H9 (cell line): Measurements from ENCODE around the gene STARD4. TPM values are rescaled to one million over a fixed set of nuclear protein-coding genes. Genes with fewer than 3 reads are reported as not detected.

Experiments
- DNase-seq: peaks from one replicate; pipeline ENCODE4 v3.0.0-alpha.2; 2017
- H2AFZ ChIP-seq: one replicate; pipeline ENCODE4 v1.6.1; 2013; ENCODE audit warnings: mild to moderate bottlenecking, low read length, control low read depth, moderate library complexity
- H2AK5ac ChIP-seq: 2 replicates; pipeline ENCODE4 v1.6.1; 2013; ENCODE audit warnings: low read length, control low read depth, mixed read lengths; ENCODE audit not compliant: insufficient read length
- H2BK120ac ChIP-seq: one replicate; pipeline ENCODE4 v1.6.1; 2013; ENCODE audit warnings: low read depth, mild to moderate bottlenecking, low read length, control low read depth, inconsistent platforms; ENCODE audit not compliant: poor library complexity, severe bottlenecking
- H2BK12ac ChIP-seq: 2 replicates; pipeline ENCODE4 v1.6.1; 2013; ENCODE audit warnings: low read length, control low read depth, mixed read lengths, low read depth; ENCODE audit not compliant: insufficient read length
- H2BK15ac ChIP-seq: 2 replicates; pipeline ENCODE4 v1.6.1; 2013; ENCODE audit warnings: low read depth, low read length, control low read depth
- H2BK20ac ChIP-seq: one replicate; pipeline ENCODE4 v1.6.1; 2013; ENCODE audit warnings: low read depth, mild to moderate bottlenecking, low read length, control low read depth, inconsistent platforms; ENCODE audit not compliant: poor library complexity, severe bottlenecking
- H2BK5ac ChIP-seq: 2 replicates; pipeline ENCODE4 v1.6.1; 2013; ENCODE audit warnings: low read length, control low read depth, mixed read lengths; ENCODE audit not compliant: insufficient read length
- H3K14ac ChIP-seq: 2 replicates; pipeline ENCODE4 v1.6.1; 2013; ENCODE audit warnings: low read length, control low read depth; ENCODE audit not compliant: insufficient read depth
- H3K18ac ChIP-seq: 2 replicates; pipeline ENCODE4 v1.6.1; 2013; ENCODE audit warnings: low read depth, mild to moderate bottlenecking, mixed read lengths, low read length, control low read depth; ENCODE audit not compliant: insufficient read length
- H3K23ac ChIP-seq: 2 replicates; pipeline ENCODE4 v1.6.1; 2013; ENCODE audit warnings: low read length, control low read depth, mixed read lengths, low read depth; ENCODE audit not compliant: insufficient read length
- H3K23me2 ChIP-seq: 2 replicates; pipeline ENCODE4 v1.6.1; 2013; ENCODE audit warnings: low read depth, mild to moderate bottlenecking, mixed read lengths, low read length, control low read depth; ENCODE audit not compliant: insufficient read length, poor library complexity, severe bottlenecking
- H3K27ac ChIP-seq: 2 replicates; pipeline ENCODE4 v1.5.1; 2013; ENCODE audit warnings: low read length, control low read depth, mixed read lengths, low read depth; ENCODE audit not compliant: insufficient read length
- H3K27me3 ChIP-seq: 2 replicates; pipeline ENCODE4 v1.6.1; 2013; ENCODE audit warnings: low read length, control low read depth, inconsistent platforms; ENCODE audit not compliant: insufficient read depth
- H3K4ac ChIP-seq: 2 replicates; pipeline ENCODE4 v1.6.1; 2013; ENCODE audit warnings: low read depth, mild to moderate bottlenecking, control low read depth, inconsistent platforms, low read length, moderate library complexity
- H3K4me1 ChIP-seq: 2 replicates; pipeline ENCODE4 v1.6.1; 2013; ENCODE audit warnings: low read length, control low read depth, inconsistent platforms; ENCODE audit not compliant: insufficient read depth
- H3K4me2 ChIP-seq: 2 replicates; pipeline ENCODE4 v1.6.1; 2013; ENCODE audit warnings: low read length, control low read depth, mixed read lengths; ENCODE audit not compliant: insufficient read length, insufficient read depth
- H3K56ac ChIP-seq: 2 replicates; pipeline ENCODE4 v1.6.1; 2013; ENCODE audit warnings: low read depth, mild to moderate bottlenecking, mixed read lengths, low read length, control low read depth; ENCODE audit not compliant: insufficient read length
- H3K79me1 ChIP-seq: 2 replicates; pipeline ENCODE4 v1.6.1; 2013; ENCODE audit warnings: low read depth, mild to moderate bottlenecking, moderate library complexity, low read length, control low read depth, inconsistent platforms; ENCODE audit not compliant: insufficient read depth, poor library complexity, severe bottlenecking
- H3K79me2 ChIP-seq: 2 replicates; pipeline ENCODE4 v1.6.1; 2013; ENCODE audit warnings: low read length, control low read depth, inconsistent platforms; ENCODE audit not compliant: insufficient read depth
- H3K9ac ChIP-seq: 2 replicates; pipeline ENCODE4 v1.6.1; 2013; ENCODE audit warnings: low read length, control low read depth, mixed read lengths; ENCODE audit not compliant: insufficient read length; ENCODE audit errors: extremely low read depth
- H3K9me3 ChIP-seq: one replicate; pipeline ENCODE4 v1.6.1; 2013; ENCODE audit warnings: low read depth, low read length, inconsistent platforms; ENCODE audit not compliant: control insufficient read depth
- H3T11ph ChIP-seq: one replicate; pipeline ENCODE4 v1.6.1; 2013; ENCODE audit warnings: mild to moderate bottlenecking, low read length, control low read depth, inconsistent platforms
- H4K20me1 ChIP-seq: one replicate; pipeline ENCODE4 v1.6.1; 2013; ENCODE audit not compliant: control insufficient read depth, insufficient read length, insufficient read depth
- H4K5ac ChIP-seq: 2 replicates; pipeline ENCODE4 v1.6.1; 2013; ENCODE audit warnings: low read depth, mild to moderate bottlenecking, mixed read lengths, low read length, control low read depth; ENCODE audit not compliant: insufficient read length
- H4K8ac ChIP-seq: replicated peaks from 2 replicates; pipeline ENCODE4 v1.6.1; 2013; ENCODE audit warnings: low read length, control low read depth, mixed read lengths, low read depth; ENCODE audit not compliant: insufficient read length
- H4K91ac ChIP-seq: 2 replicates; pipeline ENCODE4 v1.6.1; 2013; ENCODE audit warnings: low read depth, mild to moderate bottlenecking, moderate library complexity, mixed read lengths, low read length, control low read depth; ENCODE audit not compliant: insufficient read length
- H3K27ac Mint-ChIP-seq, 3 experiments: 2 replicates in 2 of 3; 3 replicates in 1 of 3; pipeline ENCODE4 v1.8.0; 2020 to 2021; ENCODE audit warnings: mixed read lengths in 3 of 3, mild to moderate bottlenecking in 1 of 3, moderate library complexity in 1 of 3
- H3K27me3 Mint-ChIP-seq: 2 replicates; pipeline ENCODE4 v1.8.0; 2021; ENCODE audit warnings: low read depth, mild to moderate bottlenecking, moderate library complexity, mixed read lengths
- H3K36me3 Mint-ChIP-seq, 3 experiments: 2 replicates in 2 of 3; 3 replicates in 1 of 3; pipeline ENCODE4 v1.8.0; 2020 to 2021; ENCODE audit warnings: low read depth in 3 of 3, mixed read lengths in 3 of 3; ENCODE audit not compliant: insufficient read depth in 1 of 3
- H3K4me1 Mint-ChIP-seq, 2 experiments: 2 replicates each; pipeline ENCODE4 v1.8.0; 2020; ENCODE audit warnings: mixed read lengths in 2 of 2
- H3K4me3 Mint-ChIP-seq, 2 experiments: 2 replicates in 1 of 2; 3 replicates in 1 of 2; pipeline ENCODE4 v1.8.0; 2020 to 2021; ENCODE audit warnings: mild to moderate bottlenecking in 2 of 2, mixed read lengths in 2 of 2, moderate library complexity in 1 of 2
- H3K9me3 Mint-ChIP-seq, 2 experiments: 2 replicates in 1 of 2; 3 replicates in 1 of 2; pipeline ENCODE4 v1.8.0; 2020; ENCODE audit warnings: mild to moderate bottlenecking in 2 of 2, mixed read lengths in 2 of 2, moderate library complexity in 1 of 2
- WGBS: extraction: QIAGEN DNeasy Blood & Tissue Kit; methylation state at CpG from one replicate; pipeline ENCODE4 v1.1.7; 2013; ENCODE audit warnings: missing lambda C conversion rate, low lambda C conversion rate, mixed read lengths; ENCODE audit not compliant: insufficient read length; ENCODE audit errors: extremely low coverage; 5-methylcytosine and 5-hydroxymethylcytosine counted together
- total RNA-seq: library from RNA; stranded (reverse); gene quantifications from 2 replicates; pipeline ENCODE4 v1.2.1, GENCODE V29; 2021
- TF ChIP-seq, protein P1 (sequence below): fragments of 200-600 bp; sonication (generic); conservative IDR thresholded peaks from 3 replicates; pipeline ENCODE4 v1.8.0; 2021; ENCODE audit warnings: antibody characterized with exemption, mild to moderate bottlenecking

STARD4 gene
- total RNA-seq, 1 experiment from 2014 or later: 28.7 TPM

GRCh38 chr5:111461255-111461671 lies 51.1 kb downstream of the STARD4 start:
- Histone ChIP-seq H3K4ac (no peak overlapping the region), H3K9ac (no peak overlapping the region), H2AFZ (no peak overlapping the region), H3K14ac (no peak overlapping the region), H2BK15ac (no peak overlapping the region), H3K18ac (no peak overlapping the region), H3K4me1 (peaks cover 3% of the 10 kb centered on the region; the same call in 1 of the 2 replicates), H2BK12ac (no peak overlapping the region), H3K27me3 (no peaks in the 10 kb centered on the region), H3K27ac (no peak overlapping the region), H3K56ac (no peak overlapping the region), H2BK20ac (no peak overlapping the region), H4K91ac (no peak overlapping the region), H2BK5ac (no peak overlapping the region), H4K20me1 (no peaks in the 10 kb centered on the region), H2BK120ac (no peak overlapping the region), H4K5ac (no peak overlapping the region), H3K79me1 (no peaks in the 10 kb centered on the region), H3K9me3 (no peaks in the 10 kb centered on the region), H2AK5ac (no peak overlapping the region), H3K23ac (no peak overlapping the region), H4K8ac (no peak overlapping the region), H3K4me2 (no peak overlapping the region), H3K23me2 (no peaks in the 10 kb centered on the region), H3K79me2 (no peaks in the 10 kb centered on the region), H3T11ph (no peak overlapping the region)
- no peak overlapping the region for H3K4me3 Mint-ChIP-seq
- peak; percentile 66 for DNase-seq
- H3K36me3 Mint-ChIP-seq: peaks cover 0 to 12% (median 2%) of the 10 kb centered on the region in 3 experiments; a peak in 4 of 7 replicates
- no peak overlapping the region for H3K27ac Mint-ChIP-seq
- no peaks in the 10 kb centered on the region for H3K27me3 Mint-ChIP-seq
- TF ChIP-seq, protein P1, sequence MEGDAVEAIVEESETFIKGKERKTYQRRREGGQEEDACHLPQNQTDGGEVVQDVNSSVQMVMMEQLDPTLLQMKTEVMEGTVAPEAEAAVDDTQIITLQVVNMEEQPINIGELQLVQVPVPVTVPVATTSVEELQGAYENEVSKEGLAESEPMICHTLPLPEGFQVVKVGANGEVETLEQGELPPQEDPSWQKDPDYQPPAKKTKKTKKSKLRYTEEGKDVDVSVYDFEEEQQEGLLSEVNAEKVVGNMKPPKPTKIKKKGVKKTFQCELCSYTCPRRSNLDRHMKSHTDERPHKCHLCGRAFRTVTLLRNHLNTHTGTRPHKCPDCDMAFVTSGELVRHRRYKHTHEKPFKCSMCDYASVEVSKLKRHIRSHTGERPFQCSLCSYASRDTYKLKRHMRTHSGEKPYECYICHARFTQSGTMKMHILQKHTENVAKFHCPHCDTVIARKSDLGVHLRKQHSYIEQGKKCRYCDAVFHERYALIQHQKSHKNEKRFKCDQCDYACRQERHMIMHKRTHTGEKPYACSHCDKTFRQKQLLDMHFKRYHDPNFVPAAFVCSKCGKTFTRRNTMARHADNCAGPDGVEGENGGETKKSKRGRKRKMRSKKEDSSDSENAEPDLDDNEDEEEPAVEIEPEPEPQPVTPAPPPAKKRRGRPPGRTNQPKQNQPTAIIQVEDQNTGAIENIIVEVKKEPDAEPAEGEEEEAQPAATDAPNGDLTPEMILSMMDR: peak; percentile 71
- H3K9me3 Mint-ChIP-seq: peaks cover 6 to 7% of the 10 kb centered on the region in 2 experiments; a peak in 4 of 5 replicates
- no CpG with 5 or more reads among the region's 3 CpGs for WGBS
- peaks cover 18 to 19% of the 10 kb centered on the region in 2 experiments for H3K4me1 Mint-ChIP-seq
